Stomach (tissue), 9 donors: ENCODE data around the gene STAMBPL1. TPM values are rescaled to one million over a fixed set of nuclear protein-coding genes. Genes with fewer than 3 reads are reported as not detected.

Experiments used
- DNase-seq, 2 donors: peaks; one replicate each; pipeline versions ENCODE4 v3.0.0 to v3.0.0-alpha.2; 2013 to 2019
- H3K27ac ChIP-seq, 5 donors: fragments of 200-600 bp in 4 of 5; sonication (generic) in 4 of 5; one replicate each; pipeline ENCODE4 v1.5.1; 2013 to 2019; ENCODE audit warnings: mild to moderate bottlenecking in 1 of 5, moderate library complexity in 1 of 5
- H3K27me3 ChIP-seq, 3 donors: fragments of 200-600 bp; sonication (generic); one replicate each; pipeline ENCODE4 v1.5.1; 2017 to 2019; ENCODE audit warnings: mixed run types in 1 of 3
- H3K36me3 ChIP-seq, 4 donors: fragments of 200-600 bp; sonication (generic); 1 replicate in 3 of 4; 2 replicates in 1 of 4; pipeline ENCODE4 v1.5.1; 2016 to 2019
- H3K4me1 ChIP-seq, 4 donors: fragments of 200-600 bp; sonication (generic); one replicate each; pipeline ENCODE4 v1.5.1; 2016 to 2019
- H3K4me3 ChIP-seq, 4 donors: fragments of 200-600 bp; sonication (generic) in 3 of 4; one replicate each; pipeline ENCODE4 v1.5.1; 2016 to 2019; ENCODE audit warnings: mild to moderate bottlenecking in 1 of 4
- H3K9me3 ChIP-seq, 4 donors: fragments of 200-600 bp; sonication (generic); one replicate each; pipeline ENCODE4 v1.5.1; 2016 to 2019
- CTCF ChIP-seq, 7 experiments: fragments of 450-650 bp in 4 of 7; fragments of 200-600 bp in 3 of 7; sonication (generic) in 3 of 7; IDR thresholded peaks; one replicate each; pipeline ENCODE4 v1.5.1; 2016 to 2019; ENCODE audit warnings: antibody characterized with exemption in 7 of 7, control low read depth in 2 of 7, mild to moderate bottlenecking in 1 of 7
- EP300 ChIP-seq: sonication (generic); formaldehyde crosslinking; IDR thresholded peaks from one replicate; pipeline ENCODE4 v1.6.1; 2017; ENCODE audit warnings: antibody characterized with exemption
- POLR2A ChIP-seq, 4 donors: fragments of 450-650 bp; IDR thresholded peaks; one replicate each; pipeline ENCODE4 v1.6.1; 2016; ENCODE audit warnings: antibody characterized with exemption in 4 of 4, control low read depth in 2 of 4, mild to moderate bottlenecking in 1 of 4, moderate library complexity in 1 of 4
- POLR2AphosphoS5 ChIP-seq, 3 donors: sonication (generic); formaldehyde crosslinking; IDR thresholded peaks; one replicate each; pipeline ENCODE4 v1.6.1; 2016; ENCODE audit warnings: antibody characterized with exemption in 3 of 3
- WGBS, 5 donors: extraction: QIAGEN DNeasy Blood & Tissue Kit in 3 of 5; methylation state at CpG; one replicate each; pipeline versions ENCODE4 v1.1.5 to v1.1.7; 2013 to 2018; 5-methylcytosine and 5-hydroxymethylcytosine counted together
- intact Hi-C: fragments of 100-400 bp; cut with DNase I; formaldehyde crosslinking; loops from one replicate; pipeline ENCODE4 v1.15.1; 2023; ENCODE audit warnings: low total_unique reads
- polyA plus RNA-seq, 3 donors: library from polyadenylated mRNA; stranded (reverse); fragments of 200-250 nt; gene quantifications; one replicate each; pipeline ENCODE4 v1.2.3, GENCODE V29; 2013
- total RNA-seq, 5 donors: library from RNA; depleted of rRNA; stranded (reverse); fragments of >200 nt; gene quantifications; one replicate each; pipeline versions ENCODE4 v1.1.0 to v1.2.3, GENCODE V29; 2014 to 2016
- donor health status: healthy with polysubstance abuse.
- donor health status: Bipolar disorder and iron deficiency.
- donor health status: healthy.

The STAMBPL1 gene
- total and polyA plus RNA-seq, 8 donors = 3.2 to 40.8 (median 8.4) TPM

GRCh38 chr10:88908194-88908593, 28.1 kb downstream of the STAMBPL1 start:
- 68 to 82% (median 82%) methylated on average over 4 of the region's 4 CpGs for WGBS, 5 donors
- Histone ChIP-seq H3K9me3 (no peaks in the 10 kb centered on the region), H3K36me3 (peaks cover 5 to 33% (median 23%) of the 10 kb centered on the region in 4 donors), H3K4me1 (no peaks in the 10 kb centered on the region), H3K27me3 (no peaks in the 10 kb centered on the region), H3K27ac (no peak overlapping the region), H3K4me3 (no peak overlapping the region)
- no peak for DNase-seq
- intact Hi-C loops = no loop called here
- TF ChIP-seq POLR2A (IDR thresholded peaks at IDR 0.05) (no peak), EP300 (no peak), CTCF (IDR thresholded peaks at IDR 0.05) (no peak), POLR2AphosphoS5 (IDR thresholded peaks at IDR 0.05) (no peak)

- Histone ChIP-seq H3K9me3 (no peaks in the 10 kb centered on the region), H3K4me3 (no peak overlapping the region), H3K4me1 (no peaks in the 10 kb centered on the region), H3K27ac (no peak overlapping the region), H3K36me3 (peaks cover 0 to 20% (median 14%) of the 10 kb centered on the region in 4 donors), H3K27me3 (no peaks in the 10 kb centered on the region)
- DNase-seq = no peak
- no peak for TF ChIP-seq CTCF (IDR thresholded peaks at IDR 0.05)
- TF ChIP-seq EP300 = no peak
- no peak for TF ChIP-seq POLR2AphosphoS5 (IDR thresholded peaks at IDR 0.05)
- WGBS, 5 donors = 83 to 98% (median 88%) methylated on average over 1 of the region's 1 CpG
- intact Hi-C loops = no loop called here
Observed at GRCh38 chr10:88911116-88911515, 31.1 kb downstream of the STAMBPL1 start.

GRCh38 chr10:88911851-88912250, 31.8 kb downstream of the STAMBPL1 start:
- intact Hi-C loops = no loop called here
- no peak for TF ChIP-seq POLR2A (IDR thresholded peaks at IDR 0.05)
- TF ChIP-seq EP300 = no peak
- no peak for TF ChIP-seq POLR2AphosphoS5 (IDR thresholded peaks at IDR 0.05)
- no peak for TF ChIP-seq CTCF (IDR thresholded peaks at IDR 0.05)

GRCh38 chr10:88913127-88913526, 33.1 kb downstream of the STAMBPL1 start:
- peak overlapping the region in 3 of 5 donors; percentile 26 to 55 (median 46) for H3K27ac ChIP-seq
- 69 to 79% (median 77%) methylated on average over 9 of the region's 9 CpGs for WGBS, 5 donors
- no peaks in the 10 kb centered on the region for H3K9me3 ChIP-seq
- no peaks in the 10 kb centered on the region for H3K4me1 ChIP-seq
- TF ChIP-seq CTCF (IDR thresholded peaks at IDR 0.05) (no peak), POLR2AphosphoS5 (IDR thresholded peaks at IDR 0.05) (peak in 1 of 3 donors; percentile 50)
- intact Hi-C loops = no loop called here
- peak in 1 of 2 donors; percentile 69 for DNase-seq
- H3K4me3 ChIP-seq = no peak overlapping the region
- H3K36me3 ChIP-seq = peaks cover 0 to 20% (median 7%) of the 10 kb centered on the region in 4 donors
- no peaks in the 10 kb centered on the region for H3K27me3 ChIP-seq

More at GRCh38 chr10:88911851-88912250, 31.8 kb downstream of the STAMBPL1 start:
- Histone ChIP-seq H3K4me3 (no peak overlapping the region), H3K27ac (no peak overlapping the region), H3K9me3 (no peaks in the 10 kb centered on the region), H3K36me3 (peaks cover 0 to 20% (median 8%) of the 10 kb centered on the region in 4 donors), H3K27me3 (no peaks in the 10 kb centered on the region), H3K4me1 (no peaks in the 10 kb centered on the region)
- DNase-seq = no peak
- WGBS, 5 donors = 93 to 99% (median 96%) methylated on average over 3 of the region's 3 CpGs
